Endothelial cell of umbilical vein (primary cell): Measurements from ENCODE around the gene CMPK2. TPM values are rescaled to one million over a fixed set of nuclear protein-coding genes. Genes with fewer than 3 reads are reported as not detected.

Source experiments
- BruUV-seq: library from RNA; stranded (reverse); fragments of 400-500 nt; replicated peaks from 2 replicates; lab custom pipeline; 2021; lab: Mats Ljungman, UMichigan
- CTCF ChIA-PET: fragments of 300-600, 350-600 bp; sonication (Branson Sonifier 250); formaldehyde crosslinking; loops from one replicate; lab custom pipeline; 2021; ENCODE audit warnings: antibody characterized with exemption, inconsistent platforms; lab: Charles Lee
- POLR2A ChIA-PET: fragments of 300-600, 350-600 bp; sonication (Branson Sonifier 250); formaldehyde crosslinking; loops from one replicate; lab custom pipeline; 2021; ENCODE audit warnings: antibody characterized with exemption, inconsistent platforms; lab: Charles Lee
- DNase-seq: peaks from one replicate; pipeline ENCODE4 v3.0.0-alpha.2; 2011; ENCODE audit warnings: low read depth, low spot score
- FAIRE-seq: peaks from 2 replicates; lab custom pipeline; 2011; peaks lifted over from hg19 to GRCh38; lab: Jason Lieb, UNC
- H2AFZ ChIP-seq: 2 replicates; pipeline ENCODE4 v1.6.0; 2012; ENCODE audit warnings: low read depth, low read length, control low read depth, inconsistent platforms
- H3K27ac ChIP-seq: 2 replicates; pipeline ENCODE4 v1.5.1; 2011; ENCODE audit warnings: low read depth, mild to moderate bottlenecking, control low read depth, low read length, moderate library complexity; ENCODE audit not compliant: insufficient read depth
- H3K27me3 ChIP-seq, 2 experiments: 2 replicates each; pipeline versions ENCODE4 v1.6.0 to v1.6.1; 2011; ENCODE audit warnings: low read length in 2 of 2, mixed read lengths in 1 of 2; ENCODE audit not compliant: control insufficient read depth in 2 of 2, insufficient read depth in 2 of 2
- H3K36me3 ChIP-seq, 2 experiments: 2 replicates in 1 of 2; 3 replicates in 1 of 2; pipeline ENCODE4 v1.5.1; 2011; ENCODE audit warnings: low read length in 2 of 2, mild to moderate bottlenecking in 1 of 2, moderate library complexity in 1 of 2; ENCODE audit not compliant: control insufficient read depth in 2 of 2, insufficient read depth in 2 of 2; ENCODE audit errors: extremely low read depth in 1 of 2
- H3K4me1 ChIP-seq: 3 replicates; pipeline ENCODE4 v1.5.1; 2011; ENCODE audit warnings: mild to moderate bottlenecking, low read length; ENCODE audit not compliant: control insufficient read depth, insufficient read depth; ENCODE audit errors: extremely low read depth
- H3K4me2 ChIP-seq: 2 replicates; pipeline ENCODE4 v1.6.1; 2011; ENCODE audit warnings: low read length, control low read depth, mixed read lengths; ENCODE audit not compliant: insufficient read depth
- H3K4me3 ChIP-seq, 3 experiments: fragments of 200-600 bp in 1 of 3; sonication (generic), shearing (Covaris generic) in 1 of 3; replicated peaks in 1 of 3; 2 replicates each; pipeline ENCODE4 v1.5.1; 2011 to 2016; ENCODE audit warnings: control low read depth in 3 of 3, low read length in 3 of 3, mild to moderate bottlenecking in 2 of 3, inconsistent platforms in 1 of 3, low read depth in 1 of 3, moderate library complexity in 1 of 3; ENCODE audit not compliant: insufficient read depth in 1 of 3
- H3K79me2 ChIP-seq: 2 replicates; pipeline ENCODE4 v1.6.0; 2012; ENCODE audit warnings: low read length, inconsistent platforms; ENCODE audit not compliant: control insufficient read depth, insufficient read depth
- H3K9ac ChIP-seq: replicated peaks from 2 replicates; pipeline ENCODE3; 2011; ENCODE audit warnings: low read length, control low read depth; ENCODE audit not compliant: insufficient read depth; ENCODE audit errors: extremely low read depth
- H3K9me1 ChIP-seq: replicated peaks from 3 replicates; pipeline ENCODE4 v1.6.0; 2011; ENCODE audit warnings: mild to moderate bottlenecking, low read length; ENCODE audit not compliant: control insufficient read depth, insufficient read depth; ENCODE audit errors: extremely low read depth
- H3K9me3 ChIP-seq: replicated peaks from 2 replicates; pipeline ENCODE4 v1.5.1; 2012; ENCODE audit warnings: low read length, inconsistent platforms; ENCODE audit not compliant: control insufficient read depth, insufficient read depth
- H4K20me1 ChIP-seq: replicated peaks from 2 replicates; pipeline ENCODE3; 2011; ENCODE audit warnings: mild to moderate bottlenecking, low read length; ENCODE audit not compliant: control insufficient read depth, insufficient read depth; ENCODE audit errors: extremely low read depth
- EZH2 ChIP-seq: IDR thresholded peaks from 2 replicates; pipeline ENCODE4 v1.6.1; 2012; ENCODE audit warnings: borderline replicate concordance, low read depth, mild to moderate bottlenecking, moderate library complexity, low read length, inconsistent platforms; ENCODE audit not compliant: severe bottlenecking
- FOS ChIP-seq: IDR thresholded peaks from 2 replicates; pipeline ENCODE4 v1.6.1; 2011; ENCODE audit warnings: mild to moderate bottlenecking, low read length, moderate library complexity, borderline replicate concordance; ENCODE audit not compliant: insufficient read depth
- MYC ChIP-seq: IDR thresholded peaks from one replicate; pipeline ENCODE4 v1.6.1; 2011; ENCODE audit warnings: mild to moderate bottlenecking, low read depth, low read length
- POLR2A ChIP-seq: IDR thresholded peaks from 2 replicates; pipeline ENCODE4 v1.6.1; 2012; ENCODE audit warnings: low read depth, mild to moderate bottlenecking, control low read depth, low read length
- POLR2AphosphoS5 ChIP-seq: IDR thresholded peaks from 2 replicates; pipeline ENCODE4 v1.6.1; 2012; ENCODE audit warnings: low read depth, mild to moderate bottlenecking, control low read depth, low read length, moderate library complexity; ENCODE audit not compliant: insufficient read depth
- dilution Hi-C: fragments of 300-500 bp; cut with MboI; formaldehyde crosslinking; loops from one replicate; pipeline ENCODE4 v1.15.0; 2019; ENCODE audit warnings: low sequenced_read_pairs; ENCODE audit not compliant: extremely low pct_ligation_motif_present
- intact Hi-C: fragments of 100-400 bp; cut with micrococcal nuclease; formaldehyde crosslinking; loops from one replicate; pipeline ENCODE4 v1.10.0; 2022
- polyA plus RNA-seq, 4 experiments: library from polyadenylated mRNA; depleted of rRNA in 3 of 4; stranded (reverse) in 3 of 4; unstranded in 1 of 4; fragments of >200 nt; gene quantifications; 2 replicates each; pipeline versions ENCODE4 v1.2.1 to v1.2.3, GENCODE V29; 2011 to 2012; ENCODE audit warnings: missing spikeins in 1 of 4
- total RNA-seq: library from RNA; stranded (reverse); gene quantifications from 2 replicates; pipeline ENCODE4 v1.2.3, GENCODE V29; 2021
- TF ChIP-seq, protein P1 (sequence below): IDR thresholded peaks from 2 replicates; pipeline ENCODE4 v1.6.1; 2011; ENCODE audit not compliant: insufficient read depth, insufficient read length
- TF ChIP-seq, protein P2 (sequence below), 2 donors: IDR thresholded peaks; 1 replicate in 1 of 2; 2 replicates in 1 of 2; pipeline ENCODE4 v1.5.1; 2011; ENCODE audit warnings: low read length in 2 of 2, mild to moderate bottlenecking in 2 of 2, moderate library complexity in 2 of 2, control low read depth in 1 of 2, inconsistent platforms in 1 of 2, low read depth in 1 of 2; ENCODE audit not compliant: insufficient read depth in 1 of 2; ENCODE audit errors: extremely low read depth in 1 of 2

The CMPK2 gene
- total and polyA plus RNA-seq, 2 donors (not counting 3 experiments of a cell fraction or from before 2014, with no cell fraction given), result 0.15 to 0.69 TPM

DNA sequence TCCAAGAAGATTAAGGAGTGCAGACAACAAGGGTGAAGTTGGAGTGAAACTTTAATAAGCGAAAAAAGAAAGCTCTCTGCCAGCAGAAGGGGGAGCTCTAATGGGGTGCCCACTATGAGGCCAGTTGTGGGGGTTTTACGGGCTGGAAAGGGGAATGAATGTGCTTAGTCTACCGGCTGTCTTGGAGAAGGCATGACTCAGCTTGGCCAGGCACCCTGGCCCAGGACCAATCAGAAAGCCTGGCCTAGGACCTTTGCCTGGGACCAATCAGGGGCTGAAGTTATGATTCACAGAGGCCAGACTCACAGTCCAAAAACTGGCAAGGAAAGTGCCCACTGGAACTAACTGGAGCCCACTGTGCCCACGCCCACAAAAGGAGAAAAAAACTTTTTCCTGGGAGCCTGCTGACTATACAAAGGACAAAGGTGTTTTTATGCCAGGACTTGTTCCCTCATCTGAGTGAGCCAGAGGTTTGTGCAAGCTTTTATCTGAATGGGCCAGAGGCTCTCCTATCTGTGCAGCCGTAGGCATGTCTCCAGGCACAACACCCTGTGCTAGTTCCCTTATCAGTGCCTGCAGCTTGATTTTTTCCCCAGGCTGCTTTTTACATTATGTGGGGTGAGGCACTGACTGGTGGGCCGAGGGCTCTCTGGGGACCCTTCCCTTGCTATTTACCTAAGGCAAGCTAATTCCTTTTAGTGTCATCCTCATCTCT, 18.6 kb downstream of the CMPK2 start:
- Histone ChIP-seq H3K9me1 (no peaks in the 10 kb centered on the region), H3K27me3 (no peaks in the 10 kb centered on the region), H3K9ac (no peak overlapping the region), H3K36me3 (no peaks in the 10 kb centered on the region), H3K9me3 (peaks cover 4% of the 10 kb centered on the region), H3K79me2 (no peaks in the 10 kb centered on the region), H3K4me2 (no peak overlapping the region), H3K4me3 (no peak overlapping the region), H4K20me1 (no peaks in the 10 kb centered on the region), H2AFZ (no peak overlapping the region), H3K27ac (no peak overlapping the region), H3K4me1 (no peaks in the 10 kb centered on the region)
- intact Hi-C loops, result no loop called here
- TF ChIP-seq, protein P1, sequence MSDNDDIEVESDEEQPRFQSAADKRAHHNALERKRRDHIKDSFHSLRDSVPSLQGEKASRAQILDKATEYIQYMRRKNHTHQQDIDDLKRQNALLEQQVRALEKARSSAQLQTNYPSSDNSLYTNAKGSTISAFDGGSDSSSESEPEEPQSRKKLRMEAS, result no peak
- TF ChIP-seq POLR2A (no peak), POLR2AphosphoS5 (no peak), MYC (no peak), EZH2 (no peak), FOS (no peak)
- TF ChIP-seq, protein P2, sequence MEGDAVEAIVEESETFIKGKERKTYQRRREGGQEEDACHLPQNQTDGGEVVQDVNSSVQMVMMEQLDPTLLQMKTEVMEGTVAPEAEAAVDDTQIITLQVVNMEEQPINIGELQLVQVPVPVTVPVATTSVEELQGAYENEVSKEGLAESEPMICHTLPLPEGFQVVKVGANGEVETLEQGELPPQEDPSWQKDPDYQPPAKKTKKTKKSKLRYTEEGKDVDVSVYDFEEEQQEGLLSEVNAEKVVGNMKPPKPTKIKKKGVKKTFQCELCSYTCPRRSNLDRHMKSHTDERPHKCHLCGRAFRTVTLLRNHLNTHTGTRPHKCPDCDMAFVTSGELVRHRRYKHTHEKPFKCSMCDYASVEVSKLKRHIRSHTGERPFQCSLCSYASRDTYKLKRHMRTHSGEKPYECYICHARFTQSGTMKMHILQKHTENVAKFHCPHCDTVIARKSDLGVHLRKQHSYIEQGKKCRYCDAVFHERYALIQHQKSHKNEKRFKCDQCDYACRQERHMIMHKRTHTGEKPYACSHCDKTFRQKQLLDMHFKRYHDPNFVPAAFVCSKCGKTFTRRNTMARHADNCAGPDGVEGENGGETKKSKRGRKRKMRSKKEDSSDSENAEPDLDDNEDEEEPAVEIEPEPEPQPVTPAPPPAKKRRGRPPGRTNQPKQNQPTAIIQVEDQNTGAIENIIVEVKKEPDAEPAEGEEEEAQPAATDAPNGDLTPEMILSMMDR (IDR thresholded peaks at IDR 0.05; ENCODE audit: extremely low read depth in 1 of 2, insufficient read depth in 1 of 2, low read depth in 1 of 2, low read length in 2 of 2), result no peak
- no peak for FAIRE-seq
- no peak for DNase-seq
- POLR2A ChIA-PET, result no interaction called here
- dilution Hi-C loops, result no loop called here
- CTCF ChIA-PET, result no interaction called here
- BruUV-seq, result no TSS peak
